Type B pancreatic cell (in vitro differentiated cells): ENCODE data around the gene IMPDH1. TPM values are rescaled to one million over a fixed set of nuclear protein-coding genes. Genes with fewer than 3 reads are reported as not detected.

Source experiments
- DNase-seq: peaks from one replicate; pipeline ENCODE4 v3.0.0; 2021; ENCODE audit warnings: mixed read lengths; ENCODE audit not compliant: unreplicated experiment; ENCODE audit errors: extremely low spot score
- H3K27ac Mint-ChIP-seq: 2 replicates; pipeline ENCODE4 v1.8.0; 2021; ENCODE audit warnings: mild to moderate bottlenecking, mixed read lengths
- H3K27me3 Mint-ChIP-seq: 2 replicates; pipeline ENCODE4 v1.8.0; 2021; ENCODE audit warnings: mixed read lengths
- H3K36me3 Mint-ChIP-seq: 2 replicates; pipeline ENCODE4 v1.8.0; 2021; ENCODE audit warnings: mixed read lengths
- H3K4me1 Mint-ChIP-seq: one replicate; pipeline ENCODE4 v1.8.0; 2021; ENCODE audit warnings: mixed read lengths; ENCODE audit not compliant: unreplicated experiment
- H3K4me3 Mint-ChIP-seq: 2 replicates; pipeline ENCODE4 v1.8.0; 2021; ENCODE audit warnings: mild to moderate bottlenecking, mixed read lengths
- H3K9me3 Mint-ChIP-seq: 2 replicates; pipeline ENCODE4 v1.8.0; 2021; ENCODE audit warnings: mixed read lengths
- total RNA-seq: library from RNA; stranded (reverse); gene quantifications from 2 replicates; pipeline ENCODE4 v1.2.1, GENCODE V29; 2021; ENCODE audit warnings: low replicate concordance
- TF ChIP-seq, protein P1 (sequence below): fragments of 200-600 bp; sonication (generic); conservative IDR thresholded peaks from 2 replicates; pipeline ENCODE4 v1.5.0; 2021; ENCODE audit warnings: antibody characterized with exemption, mild to moderate bottlenecking

The IMPDH1 gene
- total RNA-seq, 1 donor from 2014 or later = 42.2 TPM

DNA sequence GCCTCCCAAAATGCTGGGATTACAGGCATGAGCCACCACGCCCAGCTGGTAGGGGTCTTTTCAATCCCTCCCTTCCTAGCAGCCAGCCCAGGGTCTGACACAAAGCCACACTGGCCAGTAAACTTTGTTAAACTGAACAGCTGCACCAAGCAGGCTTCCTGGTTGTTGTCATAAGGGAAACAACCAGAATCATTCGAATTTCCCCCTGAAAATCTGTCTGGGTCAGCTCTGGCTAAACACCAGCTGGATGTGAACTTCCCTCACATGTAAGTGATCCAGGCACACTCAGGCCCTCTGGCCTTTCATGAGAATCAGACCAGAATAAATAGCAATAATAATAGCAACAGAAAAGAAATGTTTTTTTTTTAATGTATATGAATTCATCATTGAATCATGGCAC lies 7.4 kb downstream of the IMPDH1 start:
- no peaks in the 10 kb centered on the region for H3K9me3 Mint-ChIP-seq
- no peak overlapping the region for H3K27ac Mint-ChIP-seq
- no peak overlapping the region for H3K4me3 Mint-ChIP-seq
- peaks cover 5% of the 10 kb centered on the region for H3K27me3 Mint-ChIP-seq
- no peaks in the 10 kb centered on the region for H3K36me3 Mint-ChIP-seq
- TF ChIP-seq, protein P1, sequence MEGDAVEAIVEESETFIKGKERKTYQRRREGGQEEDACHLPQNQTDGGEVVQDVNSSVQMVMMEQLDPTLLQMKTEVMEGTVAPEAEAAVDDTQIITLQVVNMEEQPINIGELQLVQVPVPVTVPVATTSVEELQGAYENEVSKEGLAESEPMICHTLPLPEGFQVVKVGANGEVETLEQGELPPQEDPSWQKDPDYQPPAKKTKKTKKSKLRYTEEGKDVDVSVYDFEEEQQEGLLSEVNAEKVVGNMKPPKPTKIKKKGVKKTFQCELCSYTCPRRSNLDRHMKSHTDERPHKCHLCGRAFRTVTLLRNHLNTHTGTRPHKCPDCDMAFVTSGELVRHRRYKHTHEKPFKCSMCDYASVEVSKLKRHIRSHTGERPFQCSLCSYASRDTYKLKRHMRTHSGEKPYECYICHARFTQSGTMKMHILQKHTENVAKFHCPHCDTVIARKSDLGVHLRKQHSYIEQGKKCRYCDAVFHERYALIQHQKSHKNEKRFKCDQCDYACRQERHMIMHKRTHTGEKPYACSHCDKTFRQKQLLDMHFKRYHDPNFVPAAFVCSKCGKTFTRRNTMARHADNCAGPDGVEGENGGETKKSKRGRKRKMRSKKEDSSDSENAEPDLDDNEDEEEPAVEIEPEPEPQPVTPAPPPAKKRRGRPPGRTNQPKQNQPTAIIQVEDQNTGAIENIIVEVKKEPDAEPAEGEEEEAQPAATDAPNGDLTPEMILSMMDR = no peak
- peaks cover 21% of the 10 kb centered on the region for H3K4me1 Mint-ChIP-seq
- DNase-seq = no peak

DNA sequence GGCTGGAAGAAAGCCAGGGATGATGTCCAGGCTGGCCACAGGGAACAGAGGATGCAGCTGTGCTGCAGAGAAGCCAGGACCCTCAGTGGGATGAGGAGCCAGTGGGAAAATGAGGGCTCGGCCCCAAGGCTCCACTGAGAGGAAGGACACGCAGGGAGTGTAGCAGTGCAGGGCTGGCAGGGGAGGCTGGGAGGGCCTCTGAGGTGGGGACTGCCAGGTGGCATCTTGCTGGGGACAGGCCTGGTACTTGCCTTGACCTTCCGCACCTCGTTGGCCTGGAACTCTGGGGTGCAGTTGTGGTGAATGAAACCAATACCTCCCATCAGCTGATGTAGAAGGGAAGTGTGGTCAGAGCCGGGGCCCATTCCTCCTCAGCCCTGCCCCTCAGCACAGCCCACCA lies 9.2 kb downstream of the IMPDH1 start:
- H3K27ac Mint-ChIP-seq = no peak overlapping the region
- no peaks in the 10 kb centered on the region for H3K9me3 Mint-ChIP-seq
- no peak for DNase-seq
- peaks cover 4% of the 10 kb centered on the region for H3K36me3 Mint-ChIP-seq
- TF ChIP-seq, protein P1 = no peak
- peaks cover 14% of the 10 kb centered on the region for H3K4me1 Mint-ChIP-seq
- no peak overlapping the region for H3K4me3 Mint-ChIP-seq
- H3K27me3 Mint-ChIP-seq = no peaks in the 10 kb centered on the region

DNA sequence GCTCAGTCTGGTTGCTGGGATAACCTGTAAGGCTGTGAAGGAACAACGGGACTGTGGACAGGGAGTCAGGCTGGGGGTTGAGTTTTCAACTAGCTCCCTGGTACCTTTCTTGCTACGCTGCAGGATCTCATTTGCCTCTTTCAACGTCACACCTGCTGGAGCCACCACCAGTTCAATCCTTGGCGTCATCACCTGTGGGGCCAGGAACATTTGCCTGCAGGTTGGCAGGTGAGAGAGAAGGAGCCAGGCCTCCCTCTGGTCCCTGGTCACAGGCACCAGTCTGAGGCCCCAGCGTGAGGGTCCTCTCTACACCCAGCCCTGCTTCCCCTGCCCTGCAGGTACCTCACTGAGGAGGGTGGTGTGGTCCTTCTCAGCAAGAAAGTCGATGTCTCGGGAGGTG lies 9.8 kb downstream of the IMPDH1 start:
- H3K4me3 Mint-ChIP-seq = no peak overlapping the region
- no peaks in the 10 kb centered on the region for H3K9me3 Mint-ChIP-seq
- H3K36me3 Mint-ChIP-seq = peaks cover 4% of the 10 kb centered on the region

GRCh38 chr7:128398841-128399135 lies 11.0 kb downstream of the IMPDH1 start:
- no peak overlapping the region for H3K27ac Mint-ChIP-seq
- no peaks in the 10 kb centered on the region for H3K9me3 Mint-ChIP-seq
- no peak overlapping the region for H3K4me3 Mint-ChIP-seq
- TF ChIP-seq, protein P1 = peak; percentile 47
- H3K36me3 Mint-ChIP-seq = peaks cover 4% of the 10 kb centered on the region
- peaks cover 4% of the 10 kb centered on the region for H3K4me1 Mint-ChIP-seq
- no peak for DNase-seq
- H3K27me3 Mint-ChIP-seq = no peaks in the 10 kb centered on the region

More for the DNA sequence above, 9.8 kb downstream of the IMPDH1 start:
- Mint-ChIP-seq H3K27me3 (no peaks in the 10 kb centered on the region), H3K27ac (no peak overlapping the region), H3K4me1 (peaks cover 14% of the 10 kb centered on the region)
- TF ChIP-seq, protein P1 = no peak
- no peak for DNase-seq

- Mint-ChIP-seq H3K9me3 (no peaks in the 10 kb centered on the region), H3K4me3 (no peak overlapping the region), H3K27me3 (no peaks in the 10 kb centered on the region), H3K36me3 (peaks cover 4% of the 10 kb centered on the region), H3K27ac (no peak overlapping the region), H3K4me1 (no peaks in the 10 kb centered on the region)
- DNase-seq = no peak
- TF ChIP-seq, protein P1 = peak; percentile 89
These were observed 11.6 kb downstream of the IMPDH1 start for GRCh38 chr7:128398016-128398840.
